Endodermal cell (in vitro differentiated cells): ENCODE results near the gene ABHD15. TPM values are rescaled to one million over a fixed set of nuclear protein-coding genes. Genes with fewer than 3 reads are reported as not detected.

ENCODE experiments used
- DNase-seq: peaks from one replicate; pipeline ENCODE4 v3.0.0-alpha.2; 2017
- H3K27ac ChIP-seq: 2 replicates; pipeline ENCODE4 v1.5.1; 2013; ENCODE audit warnings: mild to moderate bottlenecking, low read depth, low read length, moderate library complexity
- H3K27me3 ChIP-seq: 2 replicates; pipeline ENCODE4 v1.6.1; 2013; ENCODE audit warnings: mild to moderate bottlenecking, low read length, moderate library complexity; ENCODE audit not compliant: insufficient read depth, control insufficient read depth, poor library complexity, severe bottlenecking
- H3K36me3 ChIP-seq: 2 replicates; pipeline ENCODE4 v1.7.0; 2013; ENCODE audit warnings: mild to moderate bottlenecking, low read length, moderate library complexity; ENCODE audit not compliant: control insufficient read depth, insufficient read depth
- H3K4me1 ChIP-seq: one replicate; pipeline ENCODE4 v1.7.0; 2013; ENCODE audit warnings: low read length; ENCODE audit not compliant: control insufficient read depth, insufficient read depth
- H3K4me3 ChIP-seq: 2 replicates; pipeline ENCODE4 v1.5.1; 2013; ENCODE audit warnings: mild to moderate bottlenecking, low read length, moderate library complexity
- H3K9ac ChIP-seq: 2 replicates; pipeline ENCODE4 v1.6.1; 2013; ENCODE audit warnings: mild to moderate bottlenecking, low read length, moderate library complexity; ENCODE audit not compliant: poor library complexity, severe bottlenecking; ENCODE audit errors: extremely low read depth
- H3K9me3 ChIP-seq: 2 replicates; pipeline ENCODE4 v1.6.1; 2013; ENCODE audit warnings: mild to moderate bottlenecking, low read length, moderate library complexity; ENCODE audit not compliant: control insufficient read depth
- H3K27ac Mint-ChIP-seq: 2 replicates; pipeline ENCODE4 v1.8.0; 2020; ENCODE audit warnings: mixed read lengths
- H3K27me3 Mint-ChIP-seq: 2 replicates; pipeline ENCODE4 v1.8.0; 2021; ENCODE audit warnings: mild to moderate bottlenecking, mixed read lengths; ENCODE audit not compliant: insufficient read depth
- H3K36me3 Mint-ChIP-seq: 2 replicates; pipeline ENCODE4 v1.8.0; 2020; ENCODE audit warnings: low read depth, mixed read lengths
- H3K4me1 Mint-ChIP-seq: 2 replicates; pipeline ENCODE4 v1.8.0; 2020; ENCODE audit warnings: mixed read lengths
- H3K4me3 Mint-ChIP-seq: 2 replicates; pipeline ENCODE4 v1.8.0; 2020; ENCODE audit warnings: mild to moderate bottlenecking, moderate library complexity, mixed read lengths
- H3K9me3 Mint-ChIP-seq: 2 replicates; pipeline ENCODE4 v1.8.0; 2020; ENCODE audit warnings: mild to moderate bottlenecking, mixed read lengths
- WGBS, 2 experiments: methylation state at CpG; one replicate each; pipeline versions ENCODE4 v1.1.5 to v1.1.7; 2013; ENCODE audit warnings: missing lambda C conversion rate in 2 of 2, mixed read lengths in 1 of 2; ENCODE audit not compliant: insufficient coverage in 1 of 2, insufficient read length in 1 of 2; 5-methylcytosine and 5-hydroxymethylcytosine counted together
- total RNA-seq, 2 donors: library from RNA; stranded (reverse); fragmentation: NEBNext Ultra II Directional in 1 of 2; extraction: Animal tissue kit (Norgen Biotek cat#: 25700) in 1 of 2; gene quantifications; 2 replicates in 1 of 2; 3 replicates in 1 of 2; pipeline ENCODE4 v1.2.1, GENCODE V29; 2021
- TF ChIP-seq, protein P1 (sequence below): fragments of 200-600 bp; sonication (generic); conservative IDR thresholded peaks from 2 replicates; pipeline ENCODE4 v1.5.0; 2021; ENCODE audit warnings: antibody characterized with exemption, mild to moderate bottlenecking

The ABHD15 gene
- total RNA-seq, 2 donors from 2014 or later = 1.4 to 2.1 TPM

DNA sequence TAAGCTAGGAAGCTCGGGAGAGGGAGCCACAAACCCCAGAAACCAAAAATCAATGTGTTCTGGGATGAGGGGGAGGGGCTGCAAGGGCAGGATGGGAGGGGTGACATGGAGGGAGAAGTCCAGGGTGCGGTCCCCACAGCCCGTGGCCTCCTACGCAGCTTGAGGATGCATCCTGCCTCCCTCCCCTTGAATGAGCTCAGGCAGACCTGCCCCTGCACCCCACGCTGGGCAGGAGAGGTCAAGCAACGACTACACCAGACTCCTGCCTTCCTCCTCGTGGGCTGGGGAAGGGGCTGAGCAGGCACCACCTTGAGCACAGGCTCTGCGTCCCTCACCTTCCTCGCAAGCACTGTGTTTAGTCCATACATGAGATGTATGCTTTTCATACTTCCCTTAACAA, 30.0 kb upstream of the ABHD15 start:
- Mint-ChIP-seq H3K4me3 (no peak overlapping the region), H3K9me3 (no peaks in the 10 kb centered on the region), H3K27ac (no peak overlapping the region), H3K36me3 (no peaks in the 10 kb centered on the region), H3K27me3 (peaks cover 39% of the 10 kb centered on the region), H3K4me1 (peaks cover 7% of the 10 kb centered on the region)
- Histone ChIP-seq H3K4me3 (no peak overlapping the region), H3K9me3 (no peaks in the 10 kb centered on the region), H3K27me3 (peaks cover 17% of the 10 kb centered on the region), H3K27ac (no peak overlapping the region), H3K36me3 (no peaks in the 10 kb centered on the region), H3K9ac (no peak overlapping the region), H3K4me1 (peaks cover 5% of the 10 kb centered on the region)
- WGBS, 2 experiments = 51 to 69% methylated on average over 6 to 9 of the region's 9 CpGs
- DNase-seq = peak; percentile 62
- TF ChIP-seq, protein P1, sequence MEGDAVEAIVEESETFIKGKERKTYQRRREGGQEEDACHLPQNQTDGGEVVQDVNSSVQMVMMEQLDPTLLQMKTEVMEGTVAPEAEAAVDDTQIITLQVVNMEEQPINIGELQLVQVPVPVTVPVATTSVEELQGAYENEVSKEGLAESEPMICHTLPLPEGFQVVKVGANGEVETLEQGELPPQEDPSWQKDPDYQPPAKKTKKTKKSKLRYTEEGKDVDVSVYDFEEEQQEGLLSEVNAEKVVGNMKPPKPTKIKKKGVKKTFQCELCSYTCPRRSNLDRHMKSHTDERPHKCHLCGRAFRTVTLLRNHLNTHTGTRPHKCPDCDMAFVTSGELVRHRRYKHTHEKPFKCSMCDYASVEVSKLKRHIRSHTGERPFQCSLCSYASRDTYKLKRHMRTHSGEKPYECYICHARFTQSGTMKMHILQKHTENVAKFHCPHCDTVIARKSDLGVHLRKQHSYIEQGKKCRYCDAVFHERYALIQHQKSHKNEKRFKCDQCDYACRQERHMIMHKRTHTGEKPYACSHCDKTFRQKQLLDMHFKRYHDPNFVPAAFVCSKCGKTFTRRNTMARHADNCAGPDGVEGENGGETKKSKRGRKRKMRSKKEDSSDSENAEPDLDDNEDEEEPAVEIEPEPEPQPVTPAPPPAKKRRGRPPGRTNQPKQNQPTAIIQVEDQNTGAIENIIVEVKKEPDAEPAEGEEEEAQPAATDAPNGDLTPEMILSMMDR = no peak

DNA sequence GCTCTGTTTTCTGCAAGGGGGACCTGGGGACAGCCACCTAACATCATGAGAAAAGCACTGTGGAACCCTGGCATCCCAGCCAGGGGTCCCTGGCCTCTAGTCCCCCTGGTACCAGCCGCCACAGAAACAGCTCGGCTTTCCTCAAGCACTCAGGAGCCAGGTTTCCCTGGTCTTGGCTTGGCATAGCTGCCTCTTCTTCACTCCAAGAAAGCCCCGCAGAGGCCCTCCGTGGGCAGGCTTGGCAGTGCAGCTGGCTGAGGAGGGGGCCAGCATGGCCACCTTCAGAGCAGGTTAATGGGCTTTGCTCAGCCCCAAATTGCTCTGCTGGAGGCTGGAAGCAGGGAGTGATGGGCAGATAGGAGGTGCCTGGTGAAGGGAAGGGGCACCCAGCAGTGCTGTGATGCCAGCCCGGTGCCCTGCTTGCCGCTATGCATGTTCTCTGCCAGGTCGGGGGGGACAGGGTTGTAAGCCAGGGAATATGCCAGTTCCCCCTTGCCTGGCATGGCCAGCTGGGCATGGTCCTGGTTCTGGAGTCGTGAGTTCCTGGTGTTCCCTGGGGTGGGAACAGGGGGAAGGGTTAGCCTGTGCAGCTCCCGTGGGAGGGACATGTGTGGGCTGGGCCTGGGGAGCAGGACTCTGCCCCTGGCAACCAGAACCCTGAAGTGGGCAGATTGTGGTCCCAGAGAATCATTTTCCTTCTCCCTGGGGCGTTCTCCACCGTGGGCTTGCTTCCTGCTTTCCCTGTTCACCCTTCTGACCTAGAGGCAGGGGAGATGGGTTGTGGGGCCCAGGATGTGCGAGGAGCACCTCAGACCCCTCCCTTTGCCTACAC, 29.3 kb upstream of the ABHD15 start:
- Histone ChIP-seq H3K9me3 (no peaks in the 10 kb centered on the region), H3K4me1 (peaks cover 5% of the 10 kb centered on the region), H3K4me3 (no peak overlapping the region), H3K9ac (no peak overlapping the region), H3K27ac (no peak overlapping the region), H3K27me3 (peaks cover 17% of the 10 kb centered on the region), H3K36me3 (no peaks in the 10 kb centered on the region)
- H3K9me3 Mint-ChIP-seq = no peaks in the 10 kb centered on the region
- no peaks in the 10 kb centered on the region for H3K36me3 Mint-ChIP-seq
- 82 to 89% methylated on average over 3 to 12 of the region's 12 CpGs for WGBS, 2 experiments
- H3K4me3 Mint-ChIP-seq = no peak overlapping the region
- peaks cover 8% of the 10 kb centered on the region for H3K4me1 Mint-ChIP-seq
- peak; percentile 46 for DNase-seq
- no peak overlapping the region for H3K27ac Mint-ChIP-seq
- H3K27me3 Mint-ChIP-seq = peaks cover 42% of the 10 kb centered on the region
- TF ChIP-seq, protein P1 = no peak

DNA sequence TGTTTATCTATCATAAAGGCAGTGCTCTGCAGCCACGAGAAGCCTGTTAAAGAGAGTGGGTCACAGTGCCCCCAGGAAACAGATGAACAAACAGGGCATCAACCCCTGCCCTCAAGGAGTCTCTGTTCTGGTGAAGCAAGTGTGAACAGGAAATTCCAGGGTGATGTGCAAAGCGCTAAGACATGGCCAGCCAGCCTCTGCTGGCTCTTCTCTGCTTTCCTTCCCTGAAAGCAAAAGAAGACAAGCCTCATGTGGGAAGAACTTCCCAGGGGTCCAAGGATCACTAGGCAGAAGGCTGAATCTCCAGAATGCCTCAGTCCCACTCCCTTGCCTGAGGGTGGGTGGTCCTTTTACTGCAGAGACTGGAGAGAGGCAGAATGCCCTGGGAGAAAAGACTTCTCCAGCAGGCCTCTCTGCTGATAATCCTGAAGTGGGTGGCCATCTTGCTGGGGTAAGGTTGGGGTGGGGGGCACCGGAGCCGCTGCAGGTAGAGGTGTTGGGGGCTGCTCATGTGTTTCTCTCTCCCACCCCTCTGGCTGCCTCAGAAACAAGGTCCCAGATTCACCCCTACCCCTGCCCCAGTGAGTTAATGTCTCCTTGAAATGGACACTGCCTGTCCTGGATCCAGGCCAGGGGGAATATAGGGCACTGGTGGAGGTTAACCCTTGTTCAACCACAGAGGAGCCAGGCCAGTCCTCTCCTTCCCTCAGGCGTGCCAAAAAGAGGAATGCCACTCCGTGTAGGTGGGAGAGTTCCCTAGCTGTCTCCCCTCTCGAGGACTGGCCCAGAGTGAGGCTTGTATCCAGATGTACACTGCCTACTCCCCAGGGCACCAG, 28.5 kb upstream of the ABHD15 start:
- Histone ChIP-seq H3K27ac (no peak overlapping the region), H3K4me3 (no peak overlapping the region), H3K36me3 (no peaks in the 10 kb centered on the region), H3K27me3 (peaks cover 22% of the 10 kb centered on the region), H3K9me3 (no peaks in the 10 kb centered on the region), H3K9ac (no peak overlapping the region), H3K4me1 (peaks cover 5% of the 10 kb centered on the region)
- peak; percentile 46 for DNase-seq
- TF ChIP-seq, protein P1 = no peak
- Mint-ChIP-seq H3K27me3 (peaks cover 47% of the 10 kb centered on the region), H3K27ac (no peak overlapping the region), H3K4me3 (no peak overlapping the region), H3K9me3 (no peaks in the 10 kb centered on the region), H3K36me3 (no peaks in the 10 kb centered on the region), H3K4me1 (peaks cover 13% of the 10 kb centered on the region)
- 78 to 80% methylated on average over 5 to 7 of the region's 7 CpGs for WGBS, 2 experiments
